Esophagus muscularis mucosa (tissue), 4 donors: ENCODE data around the gene GGCX. TPM values are rescaled to one million over a fixed set of nuclear protein-coding genes. Genes with fewer than 3 reads are reported as not detected.

ENCODE experiments used
- DNase-seq: peaks from one replicate; pipeline ENCODE4 v3.0.0-alpha.2; 2017; ENCODE audit errors: extremely low spot score
- H3K27ac ChIP-seq, 4 donors: fragments of 200-600 bp; sonication (generic); replicated peaks in 1 of 4; 1 replicate in 3 of 4; 2 replicates in 1 of 4; pipeline ENCODE4 v1.5.1; 2016 to 2019; ENCODE audit warnings: mild to moderate bottlenecking in 1 of 4
- H3K27me3 ChIP-seq, 4 donors: fragments of 200-600 bp; sonication (generic); one replicate each; pipeline versions ENCODE4 v1.5.1 to v1.6.0; 2016 to 2019
- H3K36me3 ChIP-seq, 4 donors: fragments of 200-600 bp; sonication (generic); one replicate each; pipeline ENCODE4 v1.5.1; 2016 to 2019
- H3K4me1 ChIP-seq, 4 donors: fragments of 200-600 bp; sonication (generic); one replicate each; pipeline ENCODE4 v1.5.1; 2016 to 2019
- H3K4me3 ChIP-seq, 4 donors: fragments of 200-600 bp; sonication (generic); 1 replicate in 2 of 4; 2 replicates in 2 of 4; pipeline ENCODE4 v1.5.1; 2016 to 2019; ENCODE audit warnings: mild to moderate bottlenecking in 4 of 4, moderate library complexity in 1 of 4
- H3K9me3 ChIP-seq, 4 donors: fragments of 200-600 bp; sonication (generic); 1 replicate in 3 of 4; 2 replicates in 1 of 4; pipeline ENCODE4 v1.5.1; 2016 to 2019
- CTCF ChIP-seq, 3 experiments: fragments of 200-600 bp in 2 of 3; fragments of 450-650 bp in 1 of 3; sonication (generic) in 2 of 3; IDR thresholded peaks; one replicate each; pipeline ENCODE4 v1.5.1; 2017 to 2019; ENCODE audit warnings: antibody characterized with exemption in 3 of 3, mild to moderate bottlenecking in 2 of 3, moderate library complexity in 1 of 3
- EP300 ChIP-seq: sonication (generic); formaldehyde crosslinking; IDR thresholded peaks from one replicate; pipeline ENCODE4 v1.6.1; 2017; ENCODE audit warnings: antibody characterized with exemption
- POLR2A ChIP-seq: fragments of 450-650 bp; IDR thresholded peaks from one replicate; pipeline ENCODE4 v1.6.1; 2017; ENCODE audit warnings: antibody characterized with exemption, moderate library complexity, mild to moderate bottlenecking, low read depth
- POLR2AphosphoS5 ChIP-seq, 2 donors: sonication (generic); formaldehyde crosslinking; IDR thresholded peaks; one replicate each; pipeline ENCODE4 v1.6.1; 2017; ENCODE audit warnings: antibody characterized with exemption in 2 of 2
- WGBS: methylation state at CpG from one replicate; pipeline ENCODE4 v1.1.5; 2018; 5-methylcytosine and 5-hydroxymethylcytosine counted together
- intact Hi-C: fragments of 100-400 bp; cut with DNase I; formaldehyde crosslinking; loops from one replicate; pipeline ENCODE4 v1.15.1; 2023
- total RNA-seq, 4 donors: library from RNA; depleted of rRNA; stranded (reverse); fragments of >200 nt; gene quantifications; one replicate each; pipeline versions ENCODE4 v1.1.0 to v1.2.1, GENCODE V29; 2016

GGCX gene
- total RNA-seq, 4 donors from 2014 or later, result 15.0 to 25.3 (median 19.5) TPM

DNA sequence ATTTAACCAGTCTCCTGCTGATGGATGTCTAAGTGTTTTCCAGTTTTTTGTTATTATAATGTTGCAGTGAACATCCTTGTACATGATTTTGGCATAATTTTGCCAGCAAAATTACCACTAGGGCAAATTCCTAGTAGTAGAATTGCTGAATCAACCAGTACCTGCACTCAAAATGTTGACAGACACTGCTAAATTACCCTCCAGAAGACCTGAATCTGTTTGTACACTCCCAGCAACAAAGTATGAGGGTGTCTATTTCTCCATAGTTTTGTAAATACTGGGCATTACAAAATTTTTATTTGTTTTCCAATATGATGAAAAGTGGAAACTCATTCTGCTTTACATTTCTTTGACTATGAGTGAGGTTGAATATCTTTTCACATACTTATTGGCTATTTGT, 33.5 kb downstream of the GGCX start:
- no peaks in the 10 kb centered on the region for H3K27me3 ChIP-seq
- intact Hi-C loops, result no loop called here
- DNase-seq, result no peak

DNA sequence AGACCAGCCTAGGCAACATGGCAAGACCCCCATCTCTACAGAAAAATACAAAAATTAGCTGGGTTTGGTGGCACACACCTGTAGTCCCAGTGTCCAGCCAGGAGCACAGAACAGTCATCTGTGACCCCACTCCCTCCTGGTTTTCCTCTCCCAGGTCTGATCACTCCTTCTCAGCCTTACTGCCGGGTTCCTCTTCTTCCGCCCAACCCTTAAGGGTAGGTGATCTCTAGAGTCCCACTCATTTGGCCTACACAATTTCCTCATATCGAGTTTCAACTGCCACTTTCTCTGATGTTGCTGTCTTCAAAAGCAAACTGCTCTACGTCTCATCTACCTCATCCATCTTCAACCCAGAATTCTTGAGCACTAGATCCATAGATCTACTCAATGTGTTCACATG, 35.7 kb downstream of the GGCX start:
- 75% methylated on average over 4 of the region's 4 CpGs for WGBS
- intact Hi-C loops, result no loop called here
- H3K4me1 ChIP-seq, result peaks cover 17 to 26% (median 22%) of the 10 kb centered on the region in 4 donors

More for the DNA sequence above, 33.5 kb downstream of the GGCX start:
- Histone ChIP-seq H3K36me3 (no peaks in the 10 kb centered on the region), H3K9me3 (no peaks in the 10 kb centered on the region), H3K4me3 (no peak overlapping the region), H3K4me1 (peaks cover 17 to 26% (median 22%) of the 10 kb centered on the region in 4 donors), H3K27ac (no peak overlapping the region)
- TF ChIP-seq EP300, result no peak
- no peak for TF ChIP-seq POLR2AphosphoS5 (IDR thresholded peaks at IDR 0.05)
- no peak for TF ChIP-seq POLR2A
- TF ChIP-seq CTCF (IDR thresholded peaks at IDR 0.05), result no peak

GRCh38 chr2:85525029-85525428, 36.3 kb downstream of the GGCX start:
- H3K27ac ChIP-seq, result peak overlapping the region; percentile 65 to 79 (median 66)
- H3K9me3 ChIP-seq, result no peaks in the 10 kb centered on the region
- TF ChIP-seq POLR2A (no peak), POLR2AphosphoS5 (IDR thresholded peaks at IDR 0.05) (no peak), CTCF (IDR thresholded peaks at IDR 0.05) (no peak), EP300 (no peak)
- no peak overlapping the region for H3K4me3 ChIP-seq
- intact Hi-C loops, result no loop called here
- DNase-seq, result no peak
- WGBS, result 65% methylated on average over 5 of the region's 5 CpGs
- H3K27me3 ChIP-seq, result no peaks in the 10 kb centered on the region
- no peaks in the 10 kb centered on the region for H3K36me3 ChIP-seq
- peaks cover 17 to 26% (median 22%) of the 10 kb centered on the region in 4 donors for H3K4me1 ChIP-seq

More for the DNA sequence above, 35.7 kb downstream of the GGCX start:
- Histone ChIP-seq H3K36me3 (no peaks in the 10 kb centered on the region), H3K27me3 (no peaks in the 10 kb centered on the region), H3K27ac (peak overlapping the region in 1 of 4 donors; percentile 66), H3K9me3 (no peaks in the 10 kb centered on the region), H3K4me3 (no peak overlapping the region)
- no peak for DNase-seq
- no peak for TF ChIP-seq POLR2A
- TF ChIP-seq EP300, result no peak
- TF ChIP-seq CTCF (IDR thresholded peaks at IDR 0.05), result no peak
- no peak for TF ChIP-seq POLR2AphosphoS5 (IDR thresholded peaks at IDR 0.05)

DNA sequence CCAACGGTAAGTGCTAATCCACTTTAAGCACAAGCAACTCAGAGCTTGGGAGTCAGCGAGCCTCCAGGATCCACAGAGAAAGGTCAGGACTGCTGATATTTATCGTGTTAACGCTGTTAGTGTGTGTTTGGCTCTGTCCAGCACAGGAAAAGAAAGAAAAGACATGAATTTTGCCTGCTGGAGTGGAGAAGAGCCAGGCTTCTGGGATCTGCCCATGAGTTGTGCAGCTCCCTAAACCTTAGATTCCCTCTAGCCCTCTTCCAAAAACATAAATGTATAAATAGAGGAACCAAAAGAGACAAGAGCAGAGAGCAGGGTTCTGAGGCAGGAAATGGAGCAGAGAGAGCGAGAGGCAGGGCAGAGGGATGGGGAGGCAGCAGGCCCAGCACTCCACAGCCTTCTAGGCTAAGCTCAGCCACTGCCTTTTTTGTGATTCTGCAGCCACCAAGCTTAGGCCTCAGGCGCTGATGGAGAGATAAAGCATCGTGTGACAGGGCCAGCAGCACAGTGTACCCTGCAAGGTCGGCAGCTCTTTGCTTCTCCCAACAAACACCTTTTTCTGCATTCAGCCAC, 36.9 kb downstream of the GGCX start:
- 22% methylated on average over 8 of the region's 8 CpGs for WGBS
- no peak for DNase-seq
- Histone ChIP-seq H3K4me1 (peaks cover 17 to 26% (median 22%) of the 10 kb centered on the region in 4 donors), H3K4me3 (no peak overlapping the region), H3K27me3 (no peaks in the 10 kb centered on the region), H3K36me3 (no peaks in the 10 kb centered on the region), H3K27ac (peak overlapping the region; percentile 65 to 79 (median 66)), H3K9me3 (no peaks in the 10 kb centered on the region)
- TF ChIP-seq CTCF (IDR thresholded peaks at IDR 0.05), result no peak
- TF ChIP-seq EP300, result no peak
- TF ChIP-seq POLR2A, result no peak
- TF ChIP-seq POLR2AphosphoS5 (IDR thresholded peaks at IDR 0.05), result no peak
- intact Hi-C loops, result no loop called here

DNA sequence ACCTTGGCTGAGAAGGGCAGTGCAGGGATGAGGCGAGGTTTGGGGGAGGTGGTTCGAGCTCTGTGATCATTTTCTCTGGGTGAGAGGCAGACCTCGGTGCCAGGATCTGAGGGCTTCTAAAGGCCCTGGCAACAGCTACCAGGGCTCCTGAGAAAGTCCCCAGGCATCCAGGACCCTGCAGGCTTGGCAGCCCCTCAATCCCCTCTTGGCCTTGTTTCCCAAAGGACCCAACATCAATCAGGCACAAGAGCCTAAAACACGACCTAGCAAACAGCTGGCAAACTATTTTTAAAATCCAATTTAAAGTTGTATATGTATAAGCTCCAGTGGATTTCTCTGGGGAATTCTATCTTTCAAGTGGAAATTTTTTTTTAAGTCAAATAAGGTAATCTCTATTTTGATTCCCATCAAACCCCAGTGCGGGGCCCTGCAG, 37.4 kb downstream of the GGCX start:
- 43% methylated on average over 5 of the region's 5 CpGs for WGBS
- peak overlapping the region; percentile 65 to 79 (median 66) for H3K27ac ChIP-seq

More for the DNA sequence above, 37.4 kb downstream of the GGCX start:
- H3K27me3 ChIP-seq, result no peaks in the 10 kb centered on the region
- no peak for DNase-seq
- H3K4me1 ChIP-seq, result peaks cover 17 to 26% (median 22%) of the 10 kb centered on the region in 4 donors
- no peak overlapping the region for H3K4me3 ChIP-seq
- TF ChIP-seq CTCF (IDR thresholded peaks at IDR 0.05) (no peak), EP300 (no peak), POLR2A (no peak), POLR2AphosphoS5 (IDR thresholded peaks at IDR 0.05) (no peak)
- no peaks in the 10 kb centered on the region for H3K36me3 ChIP-seq
- intact Hi-C loops, result no loop called here
- no peaks in the 10 kb centered on the region for H3K9me3 ChIP-seq
